IPS-18a (cell line): ENCODE data around the gene RPP30.

ENCODE experiments used
- H3K27ac ChIP-seq: one replicate; pipeline ENCODE4 v1.5.1; 2013; ENCODE audit warnings: low read length
- H3K27me3 ChIP-seq: one replicate; pipeline ENCODE4 v1.6.1; 2013; ENCODE audit warnings: mild to moderate bottlenecking, low read length; ENCODE audit not compliant: control insufficient read depth, insufficient read depth
- H3K36me3 ChIP-seq: one replicate; pipeline ENCODE4 v1.6.1; 2013; ENCODE audit warnings: low read depth, low read length; ENCODE audit not compliant: control insufficient read depth
- H3K4me1 ChIP-seq: one replicate; pipeline ENCODE4 v1.6.1; 2013; ENCODE audit warnings: low read depth, low read length; ENCODE audit not compliant: control insufficient read depth
- H3K4me3 ChIP-seq: one replicate; pipeline ENCODE4 v1.5.1; 2013; ENCODE audit warnings: low read length
- H3K9ac ChIP-seq: one replicate; pipeline ENCODE4 v1.6.1; 2013; ENCODE audit warnings: mild to moderate bottlenecking, low read length, moderate library complexity
- H3K9me3 ChIP-seq: one replicate; pipeline ENCODE4 v1.6.1; 2013; ENCODE audit warnings: low read depth, low read length; ENCODE audit not compliant: control insufficient read depth

RPP30 gene

DNA sequence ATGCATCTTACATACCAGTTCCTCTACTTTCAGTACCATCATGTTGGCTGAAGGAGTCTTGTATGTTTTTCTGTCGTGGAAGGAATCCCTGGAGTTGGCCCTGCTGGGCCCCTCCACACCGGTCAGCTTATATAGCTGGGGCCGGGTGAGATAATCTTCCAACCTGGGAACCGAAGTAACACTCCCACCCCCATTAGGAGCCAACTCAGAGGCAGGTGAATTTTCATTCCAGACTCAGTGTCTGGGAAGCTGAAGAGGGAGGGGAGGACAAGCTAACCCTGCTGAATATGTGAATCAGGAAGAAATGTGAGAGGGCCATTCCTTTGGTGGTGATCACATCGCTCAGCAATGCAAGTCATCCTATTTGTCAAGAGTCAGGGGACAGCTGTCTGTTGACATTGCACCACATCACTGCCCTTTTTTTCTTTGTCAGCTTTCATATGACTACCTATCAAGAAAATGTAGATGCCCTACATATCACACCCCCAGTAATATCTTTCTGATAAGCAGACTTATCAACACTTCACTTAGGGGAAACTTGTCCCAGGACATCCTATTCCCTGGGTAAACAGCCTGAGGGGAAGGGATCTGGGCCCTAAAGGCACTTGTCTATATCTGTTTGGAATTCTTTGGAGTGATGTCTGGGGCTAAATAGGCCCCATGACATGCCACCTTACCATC lies 49.4 kb downstream of the RPP30 start, which contains the start of gene ANKRD1:
Gene ANKRD1 (minus strand): TSS at position 102 of the 681 bp plus-strand sequence. CDS start 60 bp downstream, at position 42.
- Histone ChIP-seq H3K4me3 (no peak within 1 kb of the TSS), H3K9ac (no peak within 1 kb of the TSS), H3K36me3 (no peaks in the 10 kb centered on the region), H3K27me3 (peaks cover 100% of the 10 kb centered on the region), H3K27ac (no peak within 1 kb of the TSS), H3K4me1 (peaks cover 3% of the 10 kb centered on the region), H3K9me3 (peaks cover 3% of the 10 kb centered on the region)

- Histone ChIP-seq H3K27me3 (peaks cover 100% of the 10 kb centered on the region), H3K9ac (no peak overlapping the region), H3K27ac (no peak overlapping the region), H3K4me3 (no peak overlapping the region), H3K36me3 (no peaks in the 10 kb centered on the region), H3K9me3 (peaks cover 3% of the 10 kb centered on the region), H3K4me1 (peaks cover 3% of the 10 kb centered on the region)
Observed at GRCh38 chr10:90921906-90922305, 50.1 kb downstream of the RPP30 start.

GRCh38 chr10:90923111-90923731 lies 51.4 kb downstream of the RPP30 start:
- H3K36me3 ChIP-seq, result no peaks in the 10 kb centered on the region
- H3K4me1 ChIP-seq, result peaks cover 3% of the 10 kb centered on the region
- H3K9me3 ChIP-seq, result peaks cover 3% of the 10 kb centered on the region
- no peak overlapping the region for H3K4me3 ChIP-seq
- H3K27ac ChIP-seq, result no peak overlapping the region
- H3K27me3 ChIP-seq, result peaks cover 100% of the 10 kb centered on the region
- no peak overlapping the region for H3K9ac ChIP-seq

DNA sequence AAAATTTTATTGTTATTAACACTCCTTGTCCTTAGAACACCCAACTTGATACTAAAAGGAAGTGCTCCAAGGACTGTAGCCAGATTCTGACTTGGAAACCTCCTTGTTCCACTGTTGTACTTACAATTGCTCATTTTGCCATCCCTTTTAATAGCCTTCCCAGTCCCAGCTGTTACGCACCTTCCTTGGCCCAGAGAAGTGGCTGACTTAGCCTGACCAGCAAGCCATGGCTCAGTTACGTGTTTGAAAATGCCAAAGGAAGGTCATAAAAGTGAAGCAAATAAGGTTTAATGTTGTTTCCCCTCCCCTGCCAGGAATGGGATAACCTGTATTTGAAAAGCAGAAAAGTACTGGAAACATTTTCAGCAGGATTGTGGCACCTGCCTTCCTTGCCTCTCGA lies 52.8 kb downstream of the RPP30 start:
- Histone ChIP-seq H3K27ac (no peak overlapping the region), H3K4me3 (no peak overlapping the region), H3K36me3 (no peaks in the 10 kb centered on the region), H3K9ac (no peak overlapping the region), H3K4me1 (peaks cover 8% of the 10 kb centered on the region), H3K9me3 (peaks cover 3% of the 10 kb centered on the region), H3K27me3 (peaks cover 100% of the 10 kb centered on the region)

DNA sequence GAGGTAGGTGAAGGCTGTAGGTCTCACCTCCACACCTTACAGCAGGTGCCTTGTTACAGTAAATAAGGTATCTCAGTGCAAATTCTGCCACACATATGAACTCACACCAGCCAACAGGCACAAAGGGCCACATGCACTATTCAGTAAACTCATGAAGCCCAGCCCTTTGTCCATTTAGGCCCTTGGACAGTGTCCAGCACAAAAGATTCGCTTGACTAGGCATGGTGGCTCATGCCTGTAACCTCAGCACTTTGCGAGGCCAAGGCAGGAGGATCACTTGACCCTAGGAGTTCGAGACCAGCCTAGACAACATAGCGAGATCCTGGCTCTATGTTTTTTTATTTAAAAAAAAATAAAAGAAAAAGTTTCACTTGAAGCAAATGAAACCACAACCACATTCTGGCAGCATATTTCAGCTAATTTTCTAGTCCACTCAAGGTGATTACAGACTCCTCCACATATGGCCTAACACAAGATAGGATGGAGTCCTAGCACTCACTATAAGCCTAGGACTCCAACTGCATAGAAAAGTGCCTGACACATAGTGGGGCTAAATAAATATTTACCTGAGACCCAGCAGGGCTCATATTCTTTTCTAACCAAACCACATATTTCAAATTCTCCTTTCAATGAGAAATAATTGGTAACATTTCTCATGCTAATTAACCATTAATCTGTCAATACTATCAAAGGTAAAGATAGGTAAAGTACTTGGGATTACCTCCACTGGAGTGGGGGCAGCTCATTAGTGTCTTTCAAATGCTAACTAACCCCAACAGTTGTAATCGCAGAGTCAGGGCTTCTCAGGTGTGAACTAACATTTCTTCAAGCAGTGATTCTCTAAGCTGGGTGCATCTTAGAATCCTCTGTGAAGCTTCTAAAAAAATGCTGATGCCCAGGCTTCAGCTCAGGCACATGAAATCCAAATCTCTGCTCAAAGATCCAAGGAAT lies 53.6 kb downstream of the RPP30 start:
- peaks cover 100% of the 10 kb centered on the region for H3K27me3 ChIP-seq

DNA sequence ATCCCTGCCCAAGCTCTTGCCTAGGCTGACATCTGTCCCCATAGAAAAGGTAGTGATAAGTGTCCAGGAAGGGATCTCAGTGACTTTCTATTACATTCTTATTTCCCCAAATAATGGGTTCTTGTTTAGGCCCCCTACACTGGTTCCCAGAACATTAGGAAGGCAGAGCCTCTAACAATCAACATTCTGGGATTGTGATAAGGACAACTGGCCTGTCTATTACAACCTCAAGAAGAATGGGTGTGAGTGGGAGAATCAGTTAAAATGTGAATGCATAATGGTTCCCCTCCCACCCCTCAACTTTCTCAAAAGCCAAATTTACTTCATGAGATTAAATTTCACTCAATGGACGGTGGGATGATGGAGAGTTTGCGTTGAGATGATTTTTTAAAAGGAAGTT lies 55.5 kb downstream of the RPP30 start:
- H3K27me3 ChIP-seq, result peaks cover 100% of the 10 kb centered on the region
- peaks cover 3% of the 10 kb centered on the region for H3K9me3 ChIP-seq
- H3K4me1 ChIP-seq, result peaks cover 28% of the 10 kb centered on the region

More for the DNA sequence above, 53.6 kb downstream of the RPP30 start:
- peaks cover 3% of the 10 kb centered on the region for H3K9me3 ChIP-seq
- peaks cover 15% of the 10 kb centered on the region for H3K4me1 ChIP-seq
- H3K9ac ChIP-seq, result no peak overlapping the region
- H3K27ac ChIP-seq, result no peak overlapping the region
- H3K4me3 ChIP-seq, result no peak overlapping the region
- H3K36me3 ChIP-seq, result no peaks in the 10 kb centered on the region

GRCh38 chr10:90929179-90929578 lies 57.4 kb downstream of the RPP30 start:
- peaks cover 28% of the 10 kb centered on the region for H3K4me1 ChIP-seq
- H3K9ac ChIP-seq, result no peak overlapping the region
- peaks cover 100% of the 10 kb centered on the region for H3K27me3 ChIP-seq
- H3K4me3 ChIP-seq, result no peak overlapping the region
- no peaks in the 10 kb centered on the region for H3K9me3 ChIP-seq
- no peak overlapping the region for H3K27ac ChIP-seq
- H3K36me3 ChIP-seq, result no peaks in the 10 kb centered on the region

More for the DNA sequence above, 55.5 kb downstream of the RPP30 start:
- Histone ChIP-seq H3K9ac (no peak overlapping the region), H3K4me3 (no peak overlapping the region), H3K27ac (no peak overlapping the region), H3K36me3 (no peaks in the 10 kb centered on the region)

DNA sequence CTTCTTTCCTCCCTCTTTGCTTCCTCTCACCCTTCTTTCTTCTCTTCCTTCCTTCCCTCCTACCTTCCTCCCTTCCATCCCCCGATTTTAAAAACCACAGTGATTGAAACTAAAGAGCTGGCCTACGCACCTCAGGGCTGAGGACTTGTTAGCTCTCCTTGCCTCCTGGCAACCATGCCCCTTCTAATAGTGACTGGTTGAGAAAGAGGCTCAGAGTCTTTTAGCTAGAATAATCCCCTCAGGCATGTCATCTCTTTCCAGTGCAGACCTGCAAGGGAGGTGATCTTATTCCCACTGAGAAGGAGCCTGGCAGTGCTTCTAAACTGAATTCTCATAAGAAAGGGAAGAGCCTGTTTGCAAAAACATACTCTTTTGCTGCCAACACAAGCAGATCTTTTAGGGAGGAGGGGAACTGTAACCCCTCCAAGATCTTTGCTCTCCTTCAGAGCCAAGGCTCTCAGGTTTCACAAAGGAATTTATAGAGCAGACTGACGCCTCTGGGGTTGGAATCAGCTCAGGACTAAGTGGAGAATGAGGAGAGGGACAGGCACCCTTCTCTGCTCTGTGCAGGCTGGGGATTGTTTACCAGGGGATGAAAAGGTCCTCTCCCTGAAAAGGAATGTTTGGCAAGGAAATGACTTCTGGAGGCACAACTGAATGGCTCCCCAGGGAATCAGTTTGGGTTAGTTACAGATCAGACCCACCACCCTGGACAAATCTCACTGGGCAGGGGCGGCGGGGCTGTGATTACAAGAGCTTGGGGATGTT lies 58.5 kb downstream of the RPP30 start:
- Histone ChIP-seq H3K27ac (no peak overlapping the region), H3K27me3 (peaks cover 100% of the 10 kb centered on the region), H3K9me3 (no peaks in the 10 kb centered on the region), H3K36me3 (no peaks in the 10 kb centered on the region), H3K4me1 (peaks cover 28% of the 10 kb centered on the region), H3K9ac (no peak overlapping the region), H3K4me3 (peak overlapping the region; percentile 3)

- peaks cover 25% of the 10 kb centered on the region for H3K4me1 ChIP-seq
- H3K9me3 ChIP-seq, result no peaks in the 10 kb centered on the region
- peaks cover 100% of the 10 kb centered on the region for H3K27me3 ChIP-seq
- H3K27ac ChIP-seq, result no peak overlapping the region
- H3K9ac ChIP-seq, result no peak overlapping the region
- no peaks in the 10 kb centered on the region for H3K36me3 ChIP-seq
- peak overlapping the region; percentile 3 for H3K4me3 ChIP-seq
Observed at GRCh38 chr10:90930971-90931871, 59.4 kb downstream of the RPP30 start.

- Histone ChIP-seq H3K27me3 (peaks cover 93% of the 10 kb centered on the region), H3K4me3 (no peak overlapping the region), H3K27ac (no peak overlapping the region), H3K9me3 (no peaks in the 10 kb centered on the region), H3K9ac (no peak overlapping the region), H3K36me3 (no peaks in the 10 kb centered on the region), H3K4me1 (peaks cover 10% of the 10 kb centered on the region)
Observed at GRCh38 chr10:90935581-90936275, 64.0 kb downstream of the RPP30 start.
